ENCODE data around the gene NUBP2.

The NUBP2 gene

GRCh38 chr16:1775846-1776671 is 6.7 kb upstream of the NUBP2 start:
- no peak for TF ChIP-seq CTCF (conservative IDR thresholded peaks at IDR 0.05; ENCODE audit: control insufficient read depth, insufficient read depth, low read depth, low read length)
- H3K4me3 ChIP-seq (ENCODE audit: control insufficient read depth, low read depth, low read length) = no peak overlapping the region
- DNase-seq (ENCODE audit: low read depth) = no peak

- no peak overlapping the region for H3K4me3 ChIP-seq (ENCODE audit: control insufficient read depth, low read depth, low read length)
- no peak for DNase-seq (ENCODE audit: low read depth)
- no peak for TF ChIP-seq CTCF (conservative IDR thresholded peaks at IDR 0.05; ENCODE audit: control insufficient read depth, insufficient read depth, low read depth, low read length)
Observed at GRCh38 chr16:1776672-1776955, 6.1 kb upstream of the NUBP2 start.

GRCh38 chr16:1776991-1777374 is 5.8 kb upstream of the NUBP2 start:
- H3K4me3 ChIP-seq (ENCODE audit: control insufficient read depth, low read depth, low read length) = no peak overlapping the region
- no peak for DNase-seq (ENCODE audit: low read depth)
- no peak for TF ChIP-seq CTCF (conservative IDR thresholded peaks at IDR 0.05; ENCODE audit: control insufficient read depth, insufficient read depth, low read depth, low read length)

- DNase-seq (ENCODE audit: low read depth) = no peak
- H3K4me3 ChIP-seq (ENCODE audit: control insufficient read depth, low read depth, low read length) = no peak overlapping the region
- TF ChIP-seq CTCF (conservative IDR thresholded peaks at IDR 0.05; ENCODE audit: control insufficient read depth, insufficient read depth, low read depth, low read length) = no peak
Observed at GRCh38 chr16:1777375-1778199, 5.2 kb upstream of the NUBP2 start.

GRCh38 chr16:1778200-1779179 is 4.3 kb upstream of the NUBP2 start:
- DNase-seq (ENCODE audit: low read depth) = no peak
- no peak for TF ChIP-seq CTCF (conservative IDR thresholded peaks at IDR 0.05; ENCODE audit: control insufficient read depth, insufficient read depth, low read depth, low read length)
- H3K4me3 ChIP-seq (ENCODE audit: control insufficient read depth, low read depth, low read length) = no peak overlapping the region

GRCh38 chr16:1779234-1779701 is 3.5 kb upstream of the NUBP2 start:
- H3K4me3 ChIP-seq (ENCODE audit: control insufficient read depth, low read depth, low read length) = no peak overlapping the region
- no peak for DNase-seq (ENCODE audit: low read depth)
- no peak for TF ChIP-seq CTCF (conservative IDR thresholded peaks at IDR 0.05; ENCODE audit: control insufficient read depth, insufficient read depth, low read depth, low read length)
